ENCODE measurements around the gene CLDN17. TPM values are rescaled to one million over a fixed set of nuclear protein-coding genes. Genes with fewer than 3 reads are reported as not detected.

Gene CLDN17, protein sequence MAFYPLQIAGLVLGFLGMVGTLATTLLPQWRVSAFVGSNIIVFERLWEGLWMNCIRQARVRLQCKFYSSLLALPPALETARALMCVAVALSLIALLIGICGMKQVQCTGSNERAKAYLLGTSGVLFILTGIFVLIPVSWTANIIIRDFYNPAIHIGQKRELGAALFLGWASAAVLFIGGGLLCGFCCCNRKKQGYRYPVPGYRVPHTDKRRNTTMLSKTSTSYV
- not detected for polyA plus RNA-seq (ENCODE audit: insufficient read length)

DNA sequence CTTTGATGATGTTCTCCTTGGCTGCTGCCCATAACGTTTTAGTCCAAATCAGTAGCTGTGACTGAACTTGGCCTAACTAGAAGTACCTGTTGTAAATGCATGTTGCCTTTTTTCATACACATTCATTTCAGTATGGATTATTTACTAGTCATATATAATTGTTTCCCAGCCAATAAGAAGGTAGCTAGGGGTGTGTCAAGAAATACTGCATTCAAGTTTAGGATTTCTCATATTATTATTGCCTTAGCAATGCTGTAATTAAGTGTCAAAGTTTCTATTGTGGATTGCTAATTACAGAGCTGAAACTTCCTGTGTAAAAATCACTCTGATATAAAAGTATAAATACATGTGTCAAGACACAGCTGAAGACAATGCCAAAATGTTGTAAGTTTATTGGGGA lies at the start of gene CLDN17:
Gene CLDN17 (minus strand): TSS at position 101 of the 400 bp plus-strand sequence. CDS start 188 bp downstream, outside the sequence.
- DNase-seq: no peak

DNA sequence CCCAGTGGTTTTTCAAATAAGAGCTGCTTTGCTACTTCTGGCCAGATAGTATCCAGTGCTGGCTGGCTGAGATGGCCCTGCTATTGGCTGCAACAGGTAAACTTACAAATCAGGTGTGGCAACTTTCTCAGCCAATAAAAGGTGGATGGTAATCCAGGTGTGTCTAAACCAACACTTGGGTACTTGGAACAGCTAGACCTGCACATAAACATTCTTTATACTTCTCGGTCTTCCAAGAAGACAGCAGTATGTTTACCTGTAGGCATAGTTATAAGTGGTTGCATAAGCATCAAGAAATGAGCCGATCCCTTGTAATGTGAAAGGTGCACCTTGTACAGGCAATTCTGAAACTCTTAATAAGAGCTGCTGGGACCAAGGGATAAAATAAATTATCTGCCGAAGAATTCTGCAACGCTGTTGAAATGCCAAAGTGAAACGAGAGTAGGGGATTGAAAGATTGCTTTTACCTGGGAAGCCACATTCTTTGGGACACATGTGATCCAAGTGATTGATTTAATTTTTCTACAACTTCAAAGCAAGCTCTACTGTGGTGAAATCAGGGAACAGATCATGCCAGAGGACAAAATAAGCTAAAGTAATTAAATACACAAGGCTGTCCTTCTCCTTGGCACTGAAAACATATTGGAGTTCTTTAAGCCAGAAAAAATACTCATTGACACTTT lies 49.6 kb upstream of the CLDN17 start, which contains the start of gene CLDN8:
Gene CLDN8 (minus strand): TSS at position 57 of the 683 bp plus-strand sequence. CDS start 172 bp downstream, outside the sequence.
- DNase-seq: no peak

DNA sequence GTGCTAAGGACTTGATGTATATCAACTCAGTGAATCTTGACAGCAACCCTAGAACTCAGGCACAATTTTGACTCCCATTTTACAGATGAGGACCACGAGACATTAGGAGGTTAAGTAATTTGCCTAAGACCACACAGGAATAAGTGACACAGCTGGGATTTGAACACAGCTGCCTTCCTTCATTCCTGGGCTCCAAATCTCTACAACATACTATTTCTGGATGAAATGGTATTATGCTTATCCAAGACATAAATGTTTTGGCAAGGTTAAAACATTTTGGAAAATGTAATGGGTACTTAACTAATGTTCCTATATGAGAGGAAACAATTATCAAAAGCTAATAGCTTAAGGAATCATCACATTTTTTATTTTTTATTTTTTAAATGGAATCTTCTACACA lies 44.5 kb upstream of the CLDN17 start:
- DNase-seq: peak; percentile 38

DNA sequence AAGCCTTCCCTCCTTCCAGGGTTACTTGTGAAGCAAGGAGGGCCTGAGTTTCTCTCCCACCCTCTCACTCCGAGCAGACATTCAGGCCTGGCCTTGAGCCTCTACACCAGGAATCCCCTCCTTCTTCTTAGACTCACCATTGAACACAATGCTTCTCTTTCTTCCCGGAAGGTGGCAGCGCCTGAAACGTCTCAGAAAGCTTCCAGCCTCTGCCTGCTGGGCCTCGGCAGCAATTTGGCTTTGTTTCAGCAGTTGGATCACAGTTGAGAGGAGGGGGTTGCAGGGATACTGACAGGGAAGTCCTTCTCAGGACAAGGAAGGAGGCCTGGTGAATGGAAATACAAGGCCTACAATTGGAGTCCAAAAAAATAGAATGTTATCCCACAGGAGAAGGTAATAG lies 43.0 kb upstream of the CLDN17 start:
- DNase-seq: no peak

DNA sequence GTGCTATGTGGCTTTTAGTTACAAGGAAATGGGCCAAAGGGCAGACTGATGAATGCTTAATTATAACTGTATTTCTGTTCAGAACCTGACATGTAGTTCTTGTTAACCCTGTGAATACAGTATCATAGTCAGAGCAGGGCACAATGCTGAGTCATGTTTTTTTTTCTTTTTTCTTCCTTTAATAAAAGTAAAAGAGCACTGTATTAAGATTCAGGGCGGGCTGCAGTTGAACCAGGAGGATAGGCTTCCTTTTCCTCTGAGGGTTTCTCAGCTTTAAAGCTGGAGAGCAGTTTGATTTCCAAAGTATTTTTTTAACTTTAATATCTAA lies 40.6 kb upstream of the CLDN17 start:
- DNase-seq: no peak

DNA sequence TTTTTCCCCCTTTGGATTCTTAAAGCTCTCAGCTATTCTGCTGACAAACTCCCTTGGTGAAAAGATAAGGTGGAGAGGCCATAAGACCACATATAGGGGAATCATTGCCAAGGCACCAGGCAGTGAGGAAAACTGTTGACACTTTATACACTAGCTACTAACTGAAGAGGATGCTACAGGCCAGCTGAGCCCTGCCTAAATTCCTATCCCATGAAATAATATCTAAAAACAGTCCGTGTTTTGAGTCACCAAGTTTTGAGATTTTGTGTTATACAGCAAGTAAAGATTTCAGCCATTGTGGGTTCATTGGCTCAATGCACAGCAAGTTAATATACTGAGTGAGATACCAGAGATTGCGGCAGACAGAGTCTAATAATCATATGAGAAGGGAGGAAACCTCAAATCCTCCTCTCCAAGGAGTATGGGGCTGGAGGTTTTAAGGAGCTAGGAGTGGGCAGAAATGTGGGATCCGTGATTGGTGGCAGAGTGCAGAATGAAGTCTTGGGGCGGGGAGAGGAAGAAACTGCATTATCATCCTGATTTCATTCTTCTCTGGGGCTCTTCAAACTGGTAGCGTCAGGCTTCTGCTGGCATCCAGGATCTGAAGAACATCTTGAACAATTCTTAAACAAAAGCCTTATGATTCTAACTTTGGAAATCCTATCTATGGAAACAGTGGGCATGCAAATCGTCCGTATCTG lies 40.1 kb upstream of the CLDN17 start:
- no peak for DNase-seq

DNA sequence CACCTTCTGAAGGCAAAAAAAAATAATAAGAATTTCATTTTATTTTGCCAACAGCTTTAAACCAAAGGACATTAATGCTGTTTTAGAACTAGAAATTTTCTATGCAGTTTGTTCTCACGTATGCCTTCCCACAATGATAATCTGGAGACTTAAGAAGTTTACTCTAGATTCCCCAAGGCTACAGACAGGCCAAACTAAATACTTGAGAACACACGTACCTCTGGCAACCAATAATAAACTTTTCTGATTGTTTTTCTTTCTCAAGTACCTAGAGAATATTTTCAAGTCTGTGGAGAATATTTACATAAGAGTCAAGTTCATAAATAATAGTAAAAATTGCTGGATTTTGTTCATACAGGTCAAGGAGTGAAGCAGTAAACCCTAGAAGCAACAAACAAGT lies 33.4 kb upstream of the CLDN17 start:
- no peak for DNase-seq

DNA sequence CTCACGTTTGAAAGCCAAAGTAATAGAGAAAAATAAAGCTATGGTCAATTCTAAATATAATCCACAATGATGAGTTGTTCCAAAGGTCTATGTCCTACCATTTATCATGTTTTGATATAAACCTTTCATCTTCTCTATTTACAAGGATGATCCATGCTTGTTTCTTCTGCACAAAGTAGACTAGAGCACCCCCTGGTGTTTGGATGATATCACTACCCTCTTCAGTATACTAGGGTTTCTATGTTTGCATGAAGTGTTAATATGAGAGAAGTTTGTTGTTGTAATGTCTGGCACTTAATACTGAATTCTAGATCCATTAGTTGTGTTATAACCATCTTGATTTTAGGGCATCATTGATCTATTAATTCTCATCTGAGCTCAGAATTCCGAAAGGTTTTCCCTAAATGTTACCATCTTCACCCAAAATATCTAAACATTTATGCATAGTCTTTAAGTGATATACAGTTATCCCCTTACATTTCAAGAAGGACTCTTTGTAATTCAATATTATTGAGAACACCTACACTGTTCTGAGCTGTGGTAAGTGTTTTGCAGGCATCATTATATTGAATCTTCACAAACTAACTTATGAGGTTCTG lies 28.2 kb upstream of the CLDN17 start:
- no peak for DNase-seq

DNA sequence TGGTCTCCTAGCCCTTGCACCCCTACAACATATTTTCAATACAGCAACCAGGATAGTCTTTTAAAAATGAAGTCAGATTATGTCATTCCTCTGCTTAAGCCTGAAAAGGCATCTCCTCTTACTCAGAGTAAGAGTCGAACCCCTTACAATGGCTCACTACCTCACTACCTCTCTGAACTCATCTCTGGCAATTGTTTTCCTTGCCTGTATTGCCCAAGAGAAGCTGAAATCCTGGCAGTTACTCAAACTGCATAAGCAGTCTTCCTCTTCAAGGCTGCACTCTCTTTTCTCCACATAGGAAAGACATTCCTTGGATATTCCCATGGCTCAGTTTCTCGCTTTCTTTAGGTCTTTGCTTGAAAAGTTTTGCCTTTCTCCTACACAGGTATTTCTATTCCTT lies 26.6 kb upstream of the CLDN17 start:
- no peak for DNase-seq

DNA sequence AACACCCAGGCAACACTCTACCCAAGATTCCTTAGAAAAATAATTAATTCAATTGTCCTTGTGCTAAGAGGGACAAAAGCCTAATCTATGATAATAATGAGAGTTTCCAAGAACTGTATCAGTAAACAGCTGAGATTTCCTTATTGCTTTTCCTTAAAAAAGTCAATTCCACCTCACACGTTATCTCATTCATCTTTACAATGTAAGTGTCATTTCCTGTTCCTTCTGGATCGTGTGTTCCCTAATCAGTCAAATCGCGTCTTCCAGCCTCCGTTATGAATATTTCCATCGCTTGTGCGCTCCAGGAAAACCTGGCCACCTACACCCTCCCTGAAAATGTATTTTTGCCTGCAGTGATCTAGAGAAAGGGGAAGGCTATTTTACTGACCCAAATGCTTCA lies 23.9 kb upstream of the CLDN17 start:
- DNase-seq: no peak

DNA sequence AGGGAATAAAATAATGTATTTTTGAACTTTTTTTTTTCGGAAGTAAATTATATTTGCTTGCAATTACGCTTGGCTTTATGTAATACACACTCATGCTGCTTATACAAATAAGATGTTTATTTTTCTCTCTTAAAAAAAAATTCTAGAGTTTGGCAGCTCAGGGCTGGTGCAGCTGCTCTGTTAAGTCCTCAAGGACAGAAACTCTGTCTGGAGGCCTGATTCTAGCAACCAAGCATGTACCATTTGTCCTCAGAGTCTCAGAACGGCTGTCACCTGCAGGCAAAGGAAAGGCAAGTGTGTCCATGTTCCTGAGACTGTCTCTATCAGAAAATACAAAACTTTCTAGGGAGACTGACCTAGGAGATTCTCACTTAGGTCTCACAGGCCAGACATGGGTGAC lies 23.2 kb upstream of the CLDN17 start:
- no peak for DNase-seq

DNA sequence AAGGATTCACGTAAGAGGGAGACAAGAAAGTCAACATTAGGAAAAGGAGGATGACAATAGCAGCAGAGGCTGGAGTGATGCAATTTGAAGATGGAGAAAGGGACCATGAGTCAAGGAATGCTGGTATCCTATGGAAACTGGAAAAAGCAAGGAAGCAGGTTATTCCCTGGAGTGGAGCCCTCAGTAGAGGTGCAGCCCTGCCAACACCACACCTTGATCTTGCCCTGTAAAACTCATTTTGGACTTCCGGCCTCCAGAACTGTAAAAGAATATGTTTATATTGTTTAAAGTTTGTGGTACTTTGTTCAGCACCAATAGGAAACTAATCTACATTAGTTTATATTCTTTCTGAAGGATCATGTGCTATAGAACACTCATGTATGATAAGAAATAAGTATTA lies 19.6 kb upstream of the CLDN17 start:
- DNase-seq: no peak

DNA sequence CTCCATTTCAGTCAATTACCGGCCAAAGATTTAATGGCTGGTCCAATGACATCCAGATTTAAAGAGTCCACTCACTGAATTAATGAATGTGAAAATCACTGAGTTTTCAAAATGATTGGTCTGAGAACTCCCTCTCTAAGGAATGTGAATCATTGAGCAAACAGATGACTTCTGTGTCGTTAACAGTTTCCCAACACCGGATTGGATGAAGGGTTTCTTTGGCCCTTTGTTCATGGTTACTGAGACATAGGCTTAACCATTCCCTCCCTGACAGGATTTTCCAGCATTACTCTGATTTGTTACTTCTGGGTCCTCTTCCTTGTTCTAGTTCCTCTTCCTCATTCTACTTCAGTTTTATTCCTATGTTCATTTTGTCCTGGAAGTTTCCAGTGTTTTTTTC lies 1.5 kb upstream of the CLDN17 start:
- DNase-seq: no peak

DNA sequence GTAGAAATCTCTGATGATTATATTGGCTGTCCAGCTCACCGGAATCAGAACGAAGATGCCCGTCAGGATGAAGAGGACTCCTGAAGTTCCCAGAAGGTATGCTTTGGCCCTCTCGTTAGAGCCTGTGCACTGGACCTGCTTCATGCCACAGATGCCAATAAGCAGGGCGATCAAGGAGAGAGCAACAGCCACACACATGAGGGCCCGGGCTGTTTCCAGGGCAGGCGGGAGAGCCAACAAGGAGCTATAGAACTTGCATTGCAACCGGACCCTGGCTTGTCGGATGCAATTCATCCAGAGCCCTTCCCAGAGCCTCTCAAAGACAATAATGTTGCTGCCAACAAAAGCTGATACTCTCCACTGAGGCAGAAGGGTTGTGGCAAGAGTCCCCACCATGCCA lies 434 bp downstream of the CLDN17 start:
- DNase-seq: no peak

DNA sequence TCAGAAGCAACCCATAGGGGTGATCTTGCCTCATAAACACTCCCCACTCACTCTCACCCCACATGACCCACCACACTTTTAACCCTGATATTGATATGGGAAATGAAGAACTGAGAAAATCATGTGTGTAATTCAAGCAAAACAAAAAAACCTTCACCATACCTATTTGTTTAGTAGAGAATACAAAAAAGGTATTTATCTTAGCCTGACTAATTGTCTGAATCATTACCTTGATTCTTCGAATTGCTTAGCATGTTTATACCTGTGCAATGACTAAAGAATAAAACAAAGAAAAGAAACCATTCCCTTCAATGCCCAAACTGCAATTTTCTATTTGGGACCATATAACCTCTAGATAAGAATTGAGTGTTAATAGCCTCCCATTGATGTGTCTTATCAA lies 1.8 kb downstream of the CLDN17 start:
- DNase-seq: no peak

DNA sequence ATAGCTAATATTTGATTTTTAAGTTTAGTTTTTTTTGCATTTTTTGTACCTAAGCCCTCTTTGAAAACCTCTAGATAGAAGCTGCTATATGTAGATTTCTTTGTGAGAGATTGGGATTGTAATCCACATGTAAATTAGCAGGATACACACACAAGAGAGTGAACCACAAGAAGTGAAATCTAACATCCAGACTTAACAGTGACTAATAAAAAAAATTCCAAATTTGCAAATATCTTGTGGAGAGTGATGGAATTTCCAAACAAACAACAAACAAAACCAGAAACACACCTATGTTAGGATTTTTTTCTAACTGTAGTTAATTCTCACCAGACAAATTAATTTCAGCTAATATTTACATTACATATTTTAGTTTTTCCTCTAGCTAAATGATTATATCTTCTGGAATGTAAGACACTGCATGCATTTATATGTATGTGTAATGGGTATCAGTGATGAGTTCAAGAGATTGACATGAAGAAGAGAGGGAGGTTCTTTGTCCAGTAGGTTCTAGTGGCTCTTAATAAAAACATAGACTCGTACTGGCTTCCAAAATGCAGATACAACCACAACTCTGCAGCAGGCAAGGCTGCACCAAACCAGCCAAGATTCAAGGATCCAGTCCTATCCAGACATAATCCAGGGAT lies 12.8 kb downstream of the CLDN17 start:
- DNase-seq: no peak

DNA sequence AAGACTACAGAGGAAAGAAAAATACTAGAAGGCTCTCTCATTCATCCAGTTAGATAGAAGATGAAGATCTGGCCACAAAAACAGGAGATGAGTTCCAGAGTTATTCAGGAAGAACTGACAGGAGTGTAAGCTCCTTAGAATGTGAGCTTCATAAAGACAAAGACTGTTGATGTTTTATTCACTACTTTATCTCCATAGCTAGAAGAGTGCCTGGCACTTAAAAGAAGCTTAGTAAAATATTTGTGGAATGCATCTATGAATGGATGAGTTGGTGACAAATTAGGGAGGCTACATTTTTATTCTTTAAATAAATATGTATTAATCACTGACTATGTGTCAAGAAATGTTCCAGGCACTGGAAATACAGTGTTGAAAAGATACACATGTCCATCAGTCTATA lies 13.8 kb downstream of the CLDN17 start:
- no peak for DNase-seq

DNA sequence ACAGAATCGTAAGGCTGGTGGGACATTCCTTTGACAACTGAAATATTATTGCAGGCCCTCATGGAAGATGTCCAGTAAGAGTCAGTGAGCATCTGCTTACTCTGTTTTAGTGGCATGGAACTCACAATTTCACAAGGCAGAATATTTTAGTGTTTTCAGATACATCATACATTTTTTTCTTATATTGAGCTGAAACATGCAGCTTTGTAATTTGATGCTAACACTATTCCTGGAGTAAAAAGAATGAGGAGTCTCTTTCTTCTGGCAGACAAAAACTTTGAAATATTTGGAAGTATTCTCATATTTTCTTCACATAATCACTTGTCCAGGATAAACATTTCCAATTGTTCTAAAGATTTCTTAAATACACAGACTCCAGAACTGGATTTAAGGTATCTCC lies 17.7 kb downstream of the CLDN17 start:
- peak; percentile 27 for DNase-seq

DNA sequence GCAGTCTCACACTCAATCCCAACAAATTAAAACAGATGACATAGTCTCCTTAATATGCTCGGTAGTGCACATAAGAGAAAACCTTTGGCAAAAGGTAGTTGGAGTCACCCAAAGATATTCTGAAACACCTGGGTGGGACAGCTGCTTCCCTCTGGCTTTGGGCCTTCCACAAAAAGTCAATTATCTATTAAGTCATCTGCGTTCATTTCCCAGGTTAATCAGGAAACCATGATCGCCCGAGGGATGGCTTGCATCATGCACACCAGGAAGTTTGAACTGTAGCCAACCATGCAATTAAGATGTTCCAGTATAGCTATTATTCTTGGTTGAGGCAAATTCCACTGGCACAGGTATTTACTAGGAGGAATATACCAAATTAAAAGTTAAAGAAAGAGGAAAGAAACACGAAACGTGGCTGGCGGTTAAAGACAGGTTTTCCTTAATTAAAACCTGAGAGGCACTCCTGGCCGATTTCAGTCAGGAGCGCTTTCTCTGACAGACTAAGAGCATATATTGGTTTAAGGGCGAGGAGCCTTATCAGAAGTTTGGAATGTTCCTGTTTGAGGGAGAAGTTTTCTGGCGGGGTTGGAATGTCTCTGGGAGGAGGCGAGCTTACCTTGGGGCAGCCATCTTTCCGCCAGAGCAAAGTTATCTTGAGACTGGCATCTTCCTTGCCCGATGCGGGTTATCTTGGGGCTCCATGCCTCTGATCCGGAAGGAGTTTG lies 19.9 kb downstream of the CLDN17 start:
- DNase-seq: no peak

DNA sequence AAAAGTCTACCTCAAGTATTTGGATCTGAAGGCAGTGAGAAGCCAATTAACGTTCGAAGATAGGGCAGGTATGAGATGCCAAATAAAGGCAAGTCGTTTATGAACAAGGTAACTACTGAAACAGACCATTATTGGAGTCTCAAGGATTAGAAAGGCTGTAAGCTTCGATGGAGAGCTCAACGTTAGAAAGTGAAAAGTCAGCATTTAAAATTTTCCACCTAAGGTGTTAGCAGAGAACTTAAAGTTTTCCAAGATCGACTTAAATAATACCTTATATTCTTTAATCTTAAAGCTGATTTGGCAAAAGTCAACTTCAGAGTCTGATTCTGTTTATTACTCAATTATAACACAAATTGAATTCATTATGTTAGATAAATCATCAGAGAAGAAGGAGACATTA lies 28.1 kb downstream of the CLDN17 start:
- no peak for DNase-seq

DNA sequence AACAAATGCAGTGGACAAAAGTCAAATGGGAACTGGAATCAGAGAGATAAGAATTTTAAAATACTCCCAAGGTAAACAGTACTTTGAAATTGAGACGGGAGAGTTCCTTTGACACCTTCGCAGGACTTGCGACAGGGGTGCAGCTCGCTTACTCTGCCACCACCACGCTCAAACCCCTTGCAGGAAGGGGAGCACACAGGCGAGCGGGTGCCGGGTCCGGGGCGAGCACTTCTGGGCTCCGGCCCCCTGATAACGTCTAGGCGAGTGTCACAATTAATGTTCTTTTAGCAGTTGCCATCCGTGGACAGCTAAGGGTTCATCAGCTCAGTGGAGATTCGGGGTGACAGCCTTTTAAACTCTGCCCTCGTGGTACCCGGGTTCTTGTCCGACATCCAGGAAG lies 37.4 kb downstream of the CLDN17 start:
- no peak for DNase-seq

DNA sequence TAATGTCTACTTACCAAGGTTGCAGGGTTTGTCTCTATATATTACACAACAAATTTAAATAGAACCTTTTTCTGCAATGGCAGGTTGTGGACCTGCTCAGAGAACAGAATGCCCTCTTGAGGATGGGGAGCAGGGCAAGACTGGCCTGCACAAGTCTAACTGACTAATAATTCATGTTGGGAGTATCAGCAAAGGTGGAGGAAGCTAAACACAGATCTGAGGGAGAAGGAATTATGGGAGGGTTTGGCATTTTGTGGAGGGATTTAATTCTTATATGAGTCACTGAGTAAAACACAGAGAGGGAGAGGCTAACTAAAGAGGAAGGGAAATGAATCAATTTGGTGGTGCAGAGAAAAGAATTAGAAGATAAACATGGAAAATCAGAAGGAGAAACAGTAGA lies 40.0 kb downstream of the CLDN17 start:
- DNase-seq: no peak
